SU-DHL-6 (cell line): ENCODE measurements around the gene MCM5.

Experiments
- H2AFZ ChIP-seq: fragments of 200-600 bp; sonication (generic); 2 replicates; pipeline ENCODE4 v1.6.1; 2014; ENCODE audit warnings: low read depth, mild to moderate bottlenecking, moderate library complexity, mixed read lengths, antibody characterized with exemption, low read length; ENCODE audit not compliant: severe bottlenecking
- H3F3A ChIP-seq: fragments of 200-600 bp; shearing (Covaris generic); 2 replicates; pipeline ENCODE4 v1.6.0; 2016; ENCODE audit warnings: antibody characterized with exemption, mild to moderate bottlenecking; ENCODE audit not compliant: insufficient read depth
- H3K27ac ChIP-seq: fragments of 200-600 bp; sonication (generic); 2 replicates; pipeline ENCODE4 v1.5.1; 2016; ENCODE audit warnings: low read depth, mild to moderate bottlenecking, low read length, moderate library complexity, mixed read lengths
- H3K27me3 ChIP-seq: fragments of 200-600 bp; sonication (generic), shearing (Covaris generic); 2 replicates; pipeline ENCODE4 v1.6.0; 2014; ENCODE audit warnings: mild to moderate bottlenecking, low read length
- H3K36me3 ChIP-seq: fragments of 200-600 bp; sonication (generic); 2 replicates; pipeline ENCODE4 v1.6.1; 2014; ENCODE audit warnings: mild to moderate bottlenecking, low read length, mixed read lengths
- H3K4me2 ChIP-seq: fragments of 300-600, 200-600 bp; shearing (Covaris generic), sonication (generic); 2 replicates; pipeline ENCODE4 v1.6.0; 2014; ENCODE audit warnings: low read length, low read depth, mild to moderate bottlenecking; ENCODE audit not compliant: poor library complexity, severe bottlenecking
- H3K4me3 ChIP-seq: fragments of 200-600 bp; sonication (generic); 2 replicates; pipeline ENCODE4 v1.5.1; 2014; ENCODE audit warnings: antibody characterized with exemption, low read length, mild to moderate bottlenecking, mixed read lengths; ENCODE audit not compliant: insufficient read depth, poor library complexity, severe bottlenecking
- H3K79me2 ChIP-seq: fragments of 200-600 bp; sonication (generic); 2 replicates; pipeline ENCODE4 v1.6.1; 2014; ENCODE audit warnings: mild to moderate bottlenecking, low read length, moderate library complexity; ENCODE audit not compliant: insufficient read depth
- H3K9ac ChIP-seq: fragments of 200-600 bp; sonication (generic); 2 replicates; pipeline ENCODE4 v1.7.0; 2014; ENCODE audit warnings: mild to moderate bottlenecking, low read length
- H3K9me2 ChIP-seq: fragments of 200-600 bp; sonication (generic); replicated peaks from 2 replicates; pipeline ENCODE4 v1.6.1; 2014; ENCODE audit warnings: low read length; ENCODE audit not compliant: insufficient read depth
- H3K9me3 ChIP-seq: fragments of 200-600 bp; sonication (generic); 2 replicates; pipeline ENCODE4 v1.6.1; 2014; ENCODE audit warnings: low read length, mixed read lengths; ENCODE audit not compliant: insufficient read depth
- H4K20me1 ChIP-seq: fragments of 200-600 bp; sonication (generic); 2 replicates; pipeline ENCODE4 v1.6.1; 2014; ENCODE audit warnings: low read depth, mild to moderate bottlenecking, antibody characterized with exemption, low read length, moderate library complexity, mixed read lengths
- CTCF ChIP-seq: fragments of 200-600 bp; sonication (generic); IDR thresholded peaks from one replicate; pipeline ENCODE4 v1.5.1; 2017; ENCODE audit warnings: antibody characterized with exemption, mild to moderate bottlenecking, low read length, moderate library complexity; ENCODE audit not compliant: insufficient read depth, poor library complexity, severe bottlenecking
- EZH2phosphoT487 ChIP-seq: fragments of 200-600 bp; sonication (generic), shearing (Covaris generic); conservative IDR thresholded peaks from 2 replicates; pipeline ENCODE4 v1.6.1; 2018; ENCODE audit warnings: mild to moderate bottlenecking, antibody characterized with exemption, low read length, moderate library complexity, mixed read lengths

Gene MCM5

GRCh38 chr22:35448523-35448922 is 48.6 kb downstream of the MCM5 start:
- Histone ChIP-seq H3K79me2 (no peaks in the 10 kb centered on the region), H3K4me3 (no peak overlapping the region), H3K9me3 (no peaks in the 10 kb centered on the region), H3K27me3 (no peaks in the 10 kb centered on the region), H3F3A (no peaks in the 10 kb centered on the region), H3K9me2 (no peaks in the 10 kb centered on the region), H3K9ac (no peak overlapping the region), H3K4me2 (no peak overlapping the region), H2AFZ (no peak overlapping the region), H3K27ac (no peak overlapping the region), H3K36me3 (no peaks in the 10 kb centered on the region), H4K20me1 (no peaks in the 10 kb centered on the region)
- TF ChIP-seq CTCF (no peak), EZH2phosphoT487 (no peak)

GRCh38 chr22:35449829-35450689 is 50.1 kb downstream of the MCM5 start:
- no peak overlapping the region for H3K4me3 ChIP-seq
- H3K79me2 ChIP-seq: no peaks in the 10 kb centered on the region
- no peaks in the 10 kb centered on the region for H3F3A ChIP-seq
- no peaks in the 10 kb centered on the region for H3K36me3 ChIP-seq
- no peak overlapping the region for H2AFZ ChIP-seq
- no peak overlapping the region for H3K9ac ChIP-seq
- no peaks in the 10 kb centered on the region for H3K27me3 ChIP-seq
- no peak overlapping the region for H3K27ac ChIP-seq
- H3K9me3 ChIP-seq: no peaks in the 10 kb centered on the region
- no peaks in the 10 kb centered on the region for H4K20me1 ChIP-seq
- TF ChIP-seq CTCF: no peak
- TF ChIP-seq EZH2phosphoT487: no peak
- no peak overlapping the region for H3K4me2 ChIP-seq
- no peaks in the 10 kb centered on the region for H3K9me2 ChIP-seq

GRCh38 chr22:35450824-35451569 is 51.1 kb downstream of the MCM5 start:
- H3K9me3 ChIP-seq: no peaks in the 10 kb centered on the region
- no peaks in the 10 kb centered on the region for H3F3A ChIP-seq
- H3K27ac ChIP-seq: no peak overlapping the region
- H4K20me1 ChIP-seq: no peaks in the 10 kb centered on the region
- H3K4me2 ChIP-seq: no peak overlapping the region
- no peak overlapping the region for H2AFZ ChIP-seq
- H3K36me3 ChIP-seq: no peaks in the 10 kb centered on the region
- H3K27me3 ChIP-seq: no peaks in the 10 kb centered on the region
- no peak overlapping the region for H3K9ac ChIP-seq
- no peak for TF ChIP-seq EZH2phosphoT487
- no peak for TF ChIP-seq CTCF
- H3K9me2 ChIP-seq: no peaks in the 10 kb centered on the region
- H3K79me2 ChIP-seq: no peaks in the 10 kb centered on the region
- H3K4me3 ChIP-seq: no peak overlapping the region
